Measurements from ENCODE around the gene NFE2L3.
"Not testable (repeated sequence)": the region's sequence is repeated elsewhere in the genome, so short reads cannot be mapped to it uniquely, and the experiment has no call there.

Gene NFE2L3

DNA sequence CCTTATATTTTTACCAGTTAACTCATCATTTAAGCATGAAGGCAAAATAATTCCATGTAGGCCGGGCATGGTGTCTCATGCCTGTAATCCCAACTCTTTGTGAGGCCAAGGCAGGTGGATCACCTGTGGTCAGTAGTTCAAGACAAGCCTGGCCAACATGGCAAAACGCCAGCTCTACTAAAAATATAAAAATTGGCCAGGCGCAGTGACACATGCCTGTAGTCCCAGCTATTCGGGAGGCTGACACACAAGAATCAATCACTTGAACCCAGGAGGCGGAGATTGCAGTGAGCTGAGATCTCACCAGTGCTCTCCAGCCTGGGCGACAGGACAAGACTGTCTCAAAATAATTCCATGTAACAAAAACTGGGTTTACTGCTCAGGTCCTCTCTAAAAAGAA lies 30.3 kb downstream of the NFE2L3 start:
- peaks cover 1% of the 10 kb centered on the region for H3K9me3 Mint-ChIP-seq
- H3K4me3 Mint-ChIP-seq, result no peak overlapping the region
- H3K27ac Mint-ChIP-seq, result no peak overlapping the region
- H3K27me3 Mint-ChIP-seq (ENCODE audit: low read depth), result no peaks in the 10 kb centered on the region
- H3K36me3 Mint-ChIP-seq (ENCODE audit: low read depth), result peaks cover 25% of the 10 kb centered on the region
- TF ChIP-seq, protein P1, sequence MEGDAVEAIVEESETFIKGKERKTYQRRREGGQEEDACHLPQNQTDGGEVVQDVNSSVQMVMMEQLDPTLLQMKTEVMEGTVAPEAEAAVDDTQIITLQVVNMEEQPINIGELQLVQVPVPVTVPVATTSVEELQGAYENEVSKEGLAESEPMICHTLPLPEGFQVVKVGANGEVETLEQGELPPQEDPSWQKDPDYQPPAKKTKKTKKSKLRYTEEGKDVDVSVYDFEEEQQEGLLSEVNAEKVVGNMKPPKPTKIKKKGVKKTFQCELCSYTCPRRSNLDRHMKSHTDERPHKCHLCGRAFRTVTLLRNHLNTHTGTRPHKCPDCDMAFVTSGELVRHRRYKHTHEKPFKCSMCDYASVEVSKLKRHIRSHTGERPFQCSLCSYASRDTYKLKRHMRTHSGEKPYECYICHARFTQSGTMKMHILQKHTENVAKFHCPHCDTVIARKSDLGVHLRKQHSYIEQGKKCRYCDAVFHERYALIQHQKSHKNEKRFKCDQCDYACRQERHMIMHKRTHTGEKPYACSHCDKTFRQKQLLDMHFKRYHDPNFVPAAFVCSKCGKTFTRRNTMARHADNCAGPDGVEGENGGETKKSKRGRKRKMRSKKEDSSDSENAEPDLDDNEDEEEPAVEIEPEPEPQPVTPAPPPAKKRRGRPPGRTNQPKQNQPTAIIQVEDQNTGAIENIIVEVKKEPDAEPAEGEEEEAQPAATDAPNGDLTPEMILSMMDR (IDR thresholded peaks at IDR 0.05; ENCODE audit: unreplicated experiment in 3 of 3), result no peak
- H3K4me1 Mint-ChIP-seq, result no peaks in the 10 kb centered on the region

DNA sequence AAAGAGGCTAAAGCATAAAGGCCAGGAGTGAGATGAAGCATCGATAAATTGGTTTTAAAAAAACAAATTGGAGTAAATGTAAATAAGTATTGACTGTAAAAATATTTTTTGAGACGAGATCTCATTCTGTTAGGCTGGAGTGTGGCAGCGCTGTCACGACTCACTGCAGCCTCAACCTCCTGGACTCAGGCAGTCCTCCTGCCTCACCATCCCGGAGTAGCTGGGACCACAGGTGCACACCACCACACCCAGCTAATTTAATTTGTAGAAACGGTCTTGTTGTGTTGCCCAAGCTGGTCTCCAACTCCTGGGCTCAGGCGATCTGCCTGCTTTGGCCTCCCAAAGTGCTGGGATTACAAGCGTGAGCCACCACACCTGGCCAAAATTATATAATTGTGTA lies 30.7 kb downstream of the NFE2L3 start:
- H3K36me3 Mint-ChIP-seq (ENCODE audit: low read depth), result peaks cover 23% of the 10 kb centered on the region
- no peaks in the 10 kb centered on the region for H3K9me3 Mint-ChIP-seq
- H3K4me1 Mint-ChIP-seq, result no peaks in the 10 kb centered on the region
- H3K4me3 Mint-ChIP-seq, result no peak overlapping the region
- no peak overlapping the region for H3K27ac Mint-ChIP-seq
- TF ChIP-seq, protein P1 (IDR thresholded peaks at IDR 0.05; ENCODE audit: unreplicated experiment in 3 of 3), result no peak
- no peaks in the 10 kb centered on the region for H3K27me3 Mint-ChIP-seq (ENCODE audit: low read depth)

DNA sequence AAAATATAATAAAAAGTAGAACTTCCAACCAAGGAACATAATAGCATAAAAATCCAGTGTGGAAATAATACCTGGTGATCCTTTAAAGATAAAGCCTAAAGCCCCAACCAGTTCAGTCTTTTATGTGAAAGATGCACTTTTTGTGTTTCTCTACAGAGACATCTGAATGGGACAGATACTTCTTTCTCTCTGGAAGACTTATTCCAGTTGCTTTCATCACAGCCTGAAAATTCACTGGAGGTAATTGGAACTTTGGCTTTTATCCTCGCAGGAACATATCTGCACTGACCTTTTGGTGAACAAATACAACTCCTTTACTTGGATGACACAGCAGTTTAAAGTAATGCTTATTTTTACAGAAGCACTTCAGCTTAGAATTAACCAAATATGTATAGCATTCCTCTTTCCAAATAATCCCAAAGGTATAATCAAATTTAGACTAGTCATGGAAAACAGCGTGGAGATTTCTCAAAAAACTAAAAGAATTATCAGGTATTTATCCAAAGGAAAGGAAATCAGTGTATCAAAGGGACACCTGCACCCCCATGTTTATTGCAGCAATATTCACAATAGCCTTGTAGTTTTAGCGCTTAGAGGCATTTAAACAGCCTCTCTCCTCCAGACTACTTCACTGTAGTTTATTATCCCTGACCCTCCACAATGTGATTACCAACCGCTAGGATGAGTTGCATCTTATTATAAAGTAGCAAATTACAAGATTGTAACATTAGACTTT lies 31.7 kb downstream of the NFE2L3 start:
- peak overlapping the region; percentile 5 to 66 (median 11) for H3K27ac Mint-ChIP-seq
- no peak overlapping the region for H3K4me3 Mint-ChIP-seq
- no peaks in the 10 kb centered on the region for H3K27me3 Mint-ChIP-seq (ENCODE audit: low read depth)
- no peaks in the 10 kb centered on the region for H3K9me3 Mint-ChIP-seq
- H3K4me1 Mint-ChIP-seq, result no peaks in the 10 kb centered on the region
- TF ChIP-seq, protein P1 (IDR thresholded peaks at IDR 0.05; ENCODE audit: unreplicated experiment in 3 of 3), result no peak
- H3K36me3 Mint-ChIP-seq (ENCODE audit: low read depth), result peaks cover 30% of the 10 kb centered on the region

DNA sequence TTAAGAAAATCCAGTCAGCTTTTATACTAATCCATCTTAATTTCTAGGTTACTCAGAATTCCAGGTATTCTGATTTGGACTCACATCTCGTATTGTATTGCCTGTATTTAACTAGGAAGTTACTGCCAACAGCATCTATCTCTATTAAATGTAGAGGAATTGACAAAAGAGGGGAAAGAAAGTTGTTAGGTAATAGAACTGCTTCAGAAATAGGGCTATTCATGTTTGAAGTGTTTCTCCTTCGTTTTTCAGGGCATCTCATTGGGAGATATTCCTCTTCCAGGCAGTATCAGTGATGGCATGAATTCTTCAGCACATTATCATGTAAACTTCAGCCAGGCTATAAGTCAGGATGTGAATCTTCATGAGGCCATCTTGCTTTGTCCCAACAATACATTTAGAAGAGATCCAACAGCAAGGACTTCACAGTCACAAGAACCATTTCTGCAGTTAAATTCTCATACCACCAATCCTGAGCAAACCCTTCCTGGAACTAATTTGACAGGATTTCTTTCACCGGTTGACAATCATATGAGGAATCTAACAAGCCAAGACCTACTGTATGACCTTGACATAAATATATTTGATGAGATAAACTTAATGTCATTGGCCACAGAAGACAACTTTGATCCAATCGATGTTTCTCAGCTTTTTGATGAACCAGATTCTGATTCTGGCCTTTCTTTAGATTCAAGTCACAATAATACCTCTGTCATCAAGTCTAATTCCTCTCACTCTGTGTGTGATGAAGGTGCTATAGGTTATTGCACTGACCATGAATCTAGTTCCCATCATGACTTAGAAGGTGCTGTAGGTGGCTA lies 32.5 kb downstream of the NFE2L3 start:
- Mint-ChIP-seq H3K36me3 (ENCODE audit: low read depth) (peaks cover 38% of the 10 kb centered on the region), H3K27ac (peak overlapping the region in 2 of 3 experiments; percentile 5 to 77)
- not testable (repeated sequence) for H3K4me1 Mint-ChIP-seq; H3K9me3 Mint-ChIP-seq; H3K4me3 Mint-ChIP-seq; H3K27me3 Mint-ChIP-seq (ENCODE audit: low read depth)

DNA sequence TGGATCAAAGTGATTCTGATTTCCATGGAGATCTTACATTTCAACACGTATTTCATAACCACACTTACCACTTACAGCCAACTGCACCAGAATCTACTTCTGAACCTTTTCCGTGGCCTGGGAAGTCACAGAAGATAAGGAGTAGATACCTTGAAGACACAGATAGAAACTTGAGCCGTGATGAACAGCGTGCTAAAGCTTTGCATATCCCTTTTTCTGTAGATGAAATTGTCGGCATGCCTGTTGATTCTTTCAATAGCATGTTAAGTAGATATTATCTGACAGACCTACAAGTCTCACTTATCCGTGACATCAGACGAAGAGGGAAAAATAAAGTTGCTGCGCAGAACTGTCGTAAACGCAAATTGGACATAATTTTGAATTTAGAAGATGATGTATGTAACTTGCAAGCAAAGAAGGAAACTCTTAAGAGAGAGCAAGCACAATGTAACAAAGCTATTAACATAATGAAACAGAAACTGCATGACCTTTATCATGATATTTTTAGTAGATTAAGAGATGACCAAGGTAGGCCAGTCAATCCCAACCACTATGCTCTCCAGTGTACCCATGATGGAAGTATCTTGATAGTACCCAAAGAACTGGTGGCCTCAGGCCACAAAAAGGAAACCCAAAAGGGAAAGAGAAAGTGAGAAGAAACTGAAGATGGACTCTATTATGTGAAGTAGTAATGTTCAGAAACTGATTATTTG lies 33.3 kb downstream of the NFE2L3 start:
- Mint-ChIP-seq H3K36me3 (ENCODE audit: low read depth) (peaks cover 46% of the 10 kb centered on the region), H3K4me3 (no peak overlapping the region), H3K9me3 (no peaks in the 10 kb centered on the region), H3K27me3 (ENCODE audit: low read depth) (no peaks in the 10 kb centered on the region), H3K4me1 (no peaks in the 10 kb centered on the region), H3K27ac (peak overlapping the region in 2 of 3 experiments; percentile 34 to 77)
- TF ChIP-seq, protein P1 (IDR thresholded peaks at IDR 0.05; ENCODE audit: unreplicated experiment in 3 of 3), result no peak

DNA sequence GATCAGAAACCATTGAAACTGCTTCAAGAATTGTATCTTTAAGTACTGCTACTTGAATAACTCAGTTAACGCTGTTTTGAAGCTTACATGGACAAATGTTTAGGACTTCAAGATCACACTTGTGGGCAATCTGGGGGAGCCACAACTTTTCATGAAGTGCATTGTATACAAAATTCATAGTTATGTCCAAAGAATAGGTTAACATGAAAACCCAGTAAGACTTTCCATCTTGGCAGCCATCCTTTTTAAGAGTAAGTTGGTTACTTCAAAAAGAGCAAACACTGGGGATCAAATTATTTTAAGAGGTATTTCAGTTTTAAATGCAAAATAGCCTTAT lies 33.8 kb downstream of the NFE2L3 start:
- Mint-ChIP-seq H3K4me3 (no peak overlapping the region), H3K4me1 (no peaks in the 10 kb centered on the region), H3K27me3 (ENCODE audit: low read depth) (no peaks in the 10 kb centered on the region), H3K36me3 (ENCODE audit: low read depth) (peaks cover 51% of the 10 kb centered on the region), H3K9me3 (no peaks in the 10 kb centered on the region), H3K27ac (peak overlapping the region in 2 of 3 experiments; percentile 34 to 77)
- TF ChIP-seq, protein P1 (IDR thresholded peaks at IDR 0.05; ENCODE audit: unreplicated experiment in 3 of 3), result no peak
